Hindlimb muscle (tissue), 1 donor: ENCODE results near the gene LRWD1. TPM values are rescaled to one million over a fixed set of nuclear protein-coding genes. Genes with fewer than 3 reads are reported as not detected.
"Not testable (repeated sequence)": the region's sequence is repeated elsewhere in the genome, so short reads cannot be mapped to it uniquely, and the experiment has no call there.

Source experiments
- DNase-seq: peaks from one replicate; pipeline ENCODE4 v3.0.0-alpha.2; 2013
- polyA plus RNA-seq: library from polyadenylated mRNA; unstranded; fragments of 120-200 nt; gene quantifications from one replicate; pipeline ENCODE4 v1.2.1, GENCODE V29; 2013; ENCODE audit not compliant: insufficient read length

LRWD1 gene
- polyA plus RNA-seq, 1 donor, result 11.7 TPM

DNA sequence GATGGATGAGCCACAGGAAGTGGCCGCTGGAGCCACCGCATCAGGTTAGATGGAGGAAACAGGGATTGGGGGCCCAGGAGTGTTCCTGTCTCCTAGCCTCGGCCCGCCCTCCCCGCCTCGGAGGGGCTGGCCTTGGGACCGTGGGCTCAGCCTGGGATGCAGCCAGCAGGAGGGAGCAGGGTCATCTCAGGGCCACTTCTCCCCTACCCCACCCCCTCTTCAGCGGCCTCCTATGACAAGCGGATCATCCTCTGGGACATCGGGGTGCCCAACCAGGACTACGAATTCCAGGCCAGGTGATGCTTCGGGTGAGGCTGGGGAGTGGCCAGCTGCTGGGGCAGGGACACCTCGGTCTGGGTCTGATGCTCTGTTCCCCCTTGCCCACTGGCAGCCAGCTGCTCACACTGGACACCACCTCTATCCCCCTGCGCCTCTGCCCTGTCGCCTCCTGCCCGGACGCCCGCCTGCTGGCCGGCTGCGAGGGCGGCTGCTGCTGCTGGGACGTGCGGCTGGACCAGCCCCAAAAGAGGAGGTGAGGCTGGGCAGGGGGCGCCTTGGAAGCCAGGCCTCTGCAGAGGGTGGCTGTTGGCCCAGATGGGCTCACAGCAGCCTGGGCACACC lies 4.7 kb downstream of the LRWD1 start:
- DNase-seq, result no peak

DNA sequence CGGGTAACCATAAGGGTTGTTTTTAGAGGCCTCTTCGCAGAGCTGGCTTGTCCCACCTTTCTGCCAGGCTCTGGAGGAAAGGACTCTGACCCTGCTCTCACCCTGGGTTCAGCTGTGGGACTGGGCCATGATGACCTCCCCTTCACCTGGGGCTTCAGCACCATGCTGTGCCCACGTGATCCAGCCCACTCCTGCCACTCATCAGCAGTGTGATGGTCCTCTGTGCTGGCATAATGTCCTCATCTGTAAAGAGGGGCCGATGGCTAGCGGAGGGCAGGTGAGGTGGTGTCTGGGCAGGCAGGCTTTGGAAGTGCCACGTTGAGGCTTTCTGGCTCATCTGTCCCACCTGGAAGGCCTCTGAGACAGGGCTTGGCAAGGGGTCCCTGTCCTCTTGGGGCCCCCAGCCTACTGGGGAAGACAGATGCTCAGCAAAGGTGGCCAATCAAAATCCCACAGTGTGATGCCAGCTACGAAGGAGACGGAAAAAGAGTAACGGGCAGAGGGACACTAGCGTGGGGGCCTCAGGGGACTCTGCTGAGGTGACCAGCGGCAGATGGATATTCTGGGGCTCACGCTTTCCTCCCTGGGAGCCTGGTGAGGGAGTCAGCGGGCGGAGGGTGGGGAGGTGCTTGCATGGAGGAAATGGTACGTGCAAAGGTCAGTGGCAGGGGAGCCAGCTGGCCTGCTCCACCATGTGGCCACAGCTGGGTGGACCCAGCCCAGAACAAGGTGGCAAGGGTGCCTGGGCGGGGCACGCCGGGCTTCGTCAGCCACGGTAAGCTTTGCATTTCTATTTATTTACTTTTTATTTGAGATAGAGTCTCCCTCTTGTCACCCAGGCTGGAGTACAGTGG lies 5.4 kb downstream of the LRWD1 start:
- DNase-seq, result no peak

DNA sequence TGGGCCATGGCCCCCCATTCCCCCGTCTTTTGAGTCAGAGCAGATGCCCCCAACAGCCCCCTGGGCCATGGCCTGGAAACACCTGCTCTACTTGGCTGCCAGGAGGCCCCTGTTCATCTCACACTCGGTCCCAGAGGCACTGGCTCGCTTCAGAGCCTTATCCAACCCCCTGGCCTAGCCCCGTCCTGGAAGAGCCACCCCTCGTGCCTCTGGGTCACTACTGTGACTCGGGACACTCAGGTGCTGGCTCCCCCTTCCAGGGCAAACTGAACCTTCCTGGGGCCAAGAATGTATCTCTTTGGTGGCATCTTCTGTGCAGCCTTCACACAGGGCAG lies 7.0 kb downstream of the LRWD1 start:
- no peak for DNase-seq

DNA sequence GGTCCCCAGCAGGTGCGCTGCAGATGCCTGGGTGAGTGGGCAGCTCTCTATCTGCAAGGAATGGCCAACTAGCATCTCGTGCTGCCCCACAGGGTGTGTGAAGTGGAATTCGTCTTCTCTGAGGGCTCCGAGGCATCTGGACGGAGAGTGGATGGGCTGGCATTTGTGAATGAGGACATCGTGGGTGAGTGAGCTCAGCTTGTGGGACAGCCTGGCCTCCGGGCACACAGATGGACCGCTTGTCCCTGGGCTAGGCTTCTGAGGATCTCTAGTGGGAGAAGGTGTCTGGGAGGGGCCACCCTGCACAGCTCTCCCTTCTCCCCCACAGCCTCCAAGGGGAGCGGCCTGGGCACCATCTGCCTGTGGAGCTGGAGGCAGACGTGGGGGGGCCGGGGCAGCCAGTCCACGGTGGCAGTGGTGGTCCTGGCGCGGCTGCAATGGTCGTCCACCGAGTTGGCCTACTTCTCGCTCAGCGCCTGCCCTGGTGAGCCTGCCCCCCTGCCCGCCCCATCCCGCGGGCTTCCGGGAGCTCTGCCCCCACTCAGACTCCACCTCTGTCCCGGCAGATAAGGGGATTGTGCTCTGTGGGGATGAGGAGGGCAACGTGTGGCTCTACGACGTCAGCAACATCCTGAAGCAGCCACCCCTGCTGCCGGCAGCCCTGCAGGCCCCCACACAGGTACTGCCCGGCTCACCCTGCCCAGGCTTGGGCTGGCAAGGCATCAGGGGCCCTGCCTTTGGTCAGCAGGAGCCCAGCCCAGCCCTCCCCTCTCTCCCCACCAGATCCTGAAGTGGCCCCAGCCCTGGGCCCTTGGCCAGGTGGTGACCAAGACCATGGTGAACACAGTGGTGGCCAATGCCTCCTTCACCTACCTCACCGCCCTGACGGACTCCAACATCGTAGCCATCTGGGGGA lies 7.6 kb downstream of the LRWD1 start:
- no peak for DNase-seq

- no peak for DNase-seq
These were observed 8.6 kb downstream of the LRWD1 start for GRCh38 chr7:102473271-102473991.

GRCh38 chr7:102474116-102474515 lies 9.3 kb downstream of the LRWD1 start:
- not testable (repeated sequence) for DNase-seq

- DNase-seq, result not testable (repeated sequence)
These were observed 10.1 kb downstream of the LRWD1 start for GRCh38 chr7:102474736-102475435.

DNA sequence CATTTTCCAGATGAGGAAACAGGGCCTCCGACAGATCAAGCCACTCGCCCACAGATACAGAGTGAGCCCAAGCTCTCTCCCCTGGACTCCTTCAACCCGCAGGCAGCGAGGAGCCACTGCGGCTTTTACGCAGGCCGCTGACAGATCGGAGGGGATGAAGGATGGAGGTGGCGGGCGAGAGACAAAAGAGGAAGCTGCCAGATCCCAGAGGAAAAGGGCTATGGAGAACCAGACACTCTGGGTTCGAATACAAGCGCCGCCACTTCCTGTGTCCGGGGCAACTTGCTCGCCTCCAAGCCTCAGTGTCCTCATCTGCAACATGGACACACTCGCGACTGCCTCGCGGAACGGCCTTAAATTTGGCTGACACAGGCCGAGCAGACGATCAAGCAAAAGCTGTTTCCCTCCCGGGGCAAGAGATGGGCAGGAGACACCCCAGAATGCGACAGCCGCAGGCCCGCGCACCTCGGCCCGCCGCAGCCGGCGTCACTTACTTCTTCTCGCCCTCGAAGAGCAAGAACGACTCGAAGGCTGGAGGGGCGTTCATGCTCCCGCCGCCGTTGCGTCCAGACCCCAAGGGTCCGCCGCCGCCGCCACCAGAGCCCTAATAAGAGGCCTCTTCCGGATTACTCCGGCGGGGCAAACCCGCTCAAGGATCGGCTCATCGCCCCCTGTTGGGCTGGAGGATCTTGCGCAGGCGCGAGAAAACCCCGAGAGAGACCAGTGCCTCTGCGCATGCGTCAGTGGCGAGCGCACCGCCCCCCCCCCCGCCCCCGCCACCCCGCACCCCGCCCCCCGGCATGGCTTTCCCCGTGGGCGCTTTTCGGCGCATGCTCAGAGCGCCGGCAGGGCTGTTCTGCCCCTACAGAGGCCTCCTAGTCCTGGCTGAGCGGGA lies 13.8 kb downstream of the LRWD1 start, which contains the start of gene POLR2J:
Gene POLR2J, minus strand, starts transcription at position 609 of the 895 bp plus-strand sequence. Its CDS starts 62 bp downstream, at position 547.
- peak; percentile 21 for DNase-seq

GRCh38 chr7:102479209-102479584 lies 14.4 kb downstream of the LRWD1 start:
- not testable (repeated sequence) for DNase-seq

DNA sequence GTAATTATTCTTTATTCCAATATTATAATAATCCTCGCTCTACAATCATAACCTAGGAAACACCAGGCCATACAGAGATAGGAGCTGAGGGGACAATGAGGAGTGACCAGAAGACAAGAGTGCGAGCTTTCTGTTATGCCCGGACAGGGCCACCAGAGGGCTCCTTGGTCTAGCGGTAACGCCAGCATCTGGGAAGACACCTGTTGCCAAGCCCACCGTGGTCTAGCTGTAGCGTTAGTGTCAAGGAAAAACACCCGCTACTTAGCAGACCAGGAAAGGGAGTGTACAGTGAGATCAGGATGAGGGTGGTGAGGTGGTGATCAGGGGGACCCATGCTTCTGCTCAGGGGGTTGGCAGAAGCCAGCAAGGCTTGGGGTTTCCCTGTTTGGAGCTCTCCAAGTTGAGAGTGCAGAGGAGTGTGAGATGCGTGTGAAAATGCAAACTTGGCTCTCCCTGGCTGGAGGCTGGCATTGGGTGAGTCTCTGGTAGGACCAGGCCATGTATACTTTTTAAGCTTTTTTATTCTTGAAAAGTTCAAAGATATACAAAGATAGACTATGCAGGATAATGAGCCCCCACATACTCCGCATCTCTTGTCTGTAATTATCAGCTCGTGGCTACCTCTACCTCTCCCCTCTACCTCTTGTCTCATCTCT lies 15.3 kb downstream of the LRWD1 start:
- not testable (repeated sequence) for DNase-seq

GRCh38 chr7:102481962-102482361 lies 17.2 kb downstream of the LRWD1 start:
- DNase-seq, result not testable (repeated sequence)

DNA sequence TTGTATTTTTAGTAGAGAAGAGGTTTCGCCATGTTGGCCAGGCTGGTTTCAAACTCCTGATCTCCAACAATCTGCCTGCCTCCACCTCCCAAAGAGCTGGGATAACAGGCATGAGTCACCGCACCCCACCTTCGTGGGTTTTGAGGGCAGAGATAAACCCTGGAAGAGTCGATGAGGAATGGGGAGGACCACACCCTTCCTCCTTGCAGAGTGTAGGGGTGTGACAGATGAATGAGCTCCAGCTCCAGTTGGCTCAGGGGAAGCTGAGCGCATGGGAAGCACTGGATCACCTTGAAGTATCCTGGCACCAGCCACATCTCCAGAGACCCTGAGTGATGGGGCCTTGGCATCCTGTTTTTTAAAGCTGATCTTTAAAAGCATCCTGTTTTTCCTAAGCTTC lies 19.5 kb downstream of the LRWD1 start:
- not testable (repeated sequence) for DNase-seq

- not testable (repeated sequence) for DNase-seq
These were observed 25.8 kb downstream of the LRWD1 start for GRCh38 chr7:102490529-102491075.

DNA sequence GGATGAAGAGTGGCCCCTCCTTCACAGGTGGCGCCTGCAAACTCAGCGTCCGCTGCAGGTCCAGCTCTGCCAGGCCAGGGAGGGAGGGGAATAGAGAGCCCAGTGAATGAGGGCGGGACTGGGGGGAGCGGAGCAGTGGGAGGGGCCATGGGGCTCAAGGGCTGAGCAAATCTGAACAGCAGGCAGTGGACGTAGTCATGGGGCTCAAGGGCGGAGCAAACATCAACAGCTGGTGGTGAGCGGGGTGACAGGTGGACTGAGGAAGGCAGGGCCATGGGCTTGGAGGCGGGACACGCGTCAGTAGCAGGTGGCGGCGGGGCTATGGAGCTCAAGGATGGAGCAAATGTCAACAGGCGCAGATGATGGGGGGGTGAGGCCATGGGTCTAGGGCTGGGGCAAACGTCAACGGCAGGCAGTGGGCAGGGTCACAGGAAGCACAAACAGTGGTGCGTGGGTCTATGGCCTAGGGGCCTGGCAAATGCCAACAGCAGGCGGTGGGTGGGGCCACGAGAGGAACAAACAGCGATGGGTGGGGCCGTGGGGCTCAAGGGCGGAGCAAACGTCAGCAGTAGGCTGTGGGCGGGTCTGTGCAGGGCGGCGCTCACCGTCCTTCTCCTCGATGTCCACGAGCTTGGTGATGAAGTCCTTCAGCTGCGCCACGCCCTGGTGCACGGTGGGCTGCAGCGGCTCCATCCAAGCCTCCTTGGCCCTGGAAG lies 28.6 kb downstream of the LRWD1 start:
- DNase-seq, result not testable (repeated sequence)

DNA sequence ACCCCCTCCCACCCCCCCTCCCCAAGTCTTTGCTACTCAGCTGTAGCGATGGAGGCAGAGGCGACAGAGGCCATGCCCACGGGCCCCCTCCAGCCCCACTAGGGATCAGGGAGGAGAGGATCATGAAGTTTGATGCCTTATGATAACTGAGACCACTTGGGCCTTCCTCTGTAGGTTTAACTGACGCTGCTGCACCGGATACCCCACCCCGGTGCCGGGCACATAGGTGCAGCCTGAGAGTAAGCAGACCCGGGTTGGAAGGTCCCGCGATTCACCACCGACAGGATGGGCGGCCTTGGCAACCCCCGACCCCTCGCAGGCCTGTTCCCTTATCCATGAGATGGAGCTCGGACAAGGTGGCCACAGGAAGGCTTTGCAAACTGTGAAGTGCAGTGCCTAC lies 29.2 kb downstream of the LRWD1 start:
- not testable (repeated sequence) for DNase-seq

GRCh38 chr7:102494473-102495149 lies 29.8 kb downstream of the LRWD1 start:
- not testable (repeated sequence) for DNase-seq

DNA sequence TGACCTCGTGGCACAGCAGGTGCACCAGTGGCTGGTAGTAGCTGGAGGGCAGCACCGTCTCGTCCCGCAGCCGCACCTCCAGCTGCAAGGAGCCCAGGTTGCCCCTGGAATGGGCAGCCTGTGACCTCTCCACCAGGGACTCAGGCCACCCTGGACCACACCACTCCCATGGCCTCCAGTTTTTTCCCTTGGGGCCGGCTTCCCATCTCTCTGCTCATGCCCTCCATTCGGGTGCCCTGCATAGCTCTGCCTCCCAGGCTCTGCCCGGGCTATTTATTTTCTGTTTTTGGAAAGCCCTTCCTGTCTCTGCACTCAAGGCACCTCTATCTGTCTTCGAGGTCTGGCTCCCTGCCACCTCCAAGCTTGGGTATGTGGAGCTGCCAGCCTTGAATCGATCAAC lies 32.1 kb downstream of the LRWD1 start:
- DNase-seq, result not testable (repeated sequence)

- not testable (repeated sequence) for DNase-seq
These were observed 32.5 kb downstream of the LRWD1 start for GRCh38 chr7:102497308-102497707.
